ENCODE data around the gene KIF3C. TPM values are rescaled to one million over a fixed set of nuclear protein-coding genes. Genes with fewer than 3 reads are reported as not detected.
A peak's percentile ranks its signal among the peaks of the same experiment; 100 is the strongest.
"Not testable (repeated sequence)": the region's sequence is repeated elsewhere in the genome, so short reads cannot be mapped to it uniquely, and the experiment has no call there.

KIF3C gene
- total RNA-seq, 2 experiments from 2014 or later: 3.0 to 3.4 TPM

DNA sequence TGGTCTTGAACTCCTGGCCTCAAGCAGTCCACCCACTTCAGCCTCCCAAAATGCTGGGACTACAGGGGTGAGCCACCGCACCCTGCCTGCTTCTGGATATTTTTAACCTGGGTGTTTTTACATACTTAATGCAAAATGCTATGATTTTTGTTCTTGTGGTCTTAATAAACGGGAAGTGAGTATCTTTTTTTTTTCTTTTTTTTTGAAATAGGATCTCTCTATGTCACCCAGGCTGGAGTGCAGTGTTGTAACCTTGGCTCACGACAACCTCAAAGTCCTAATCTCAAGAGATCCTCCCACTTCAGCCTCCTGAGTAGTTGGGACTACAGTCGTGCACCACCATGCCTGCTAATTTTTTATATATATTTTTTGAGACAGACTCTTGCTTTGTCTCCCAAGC is 84.8 kb downstream of the KIF3C start:
- Mint-ChIP-seq H3K4me1 (ENCODE audit: low read depth) (no peaks in the 10 kb centered on the region), H3K9me3 (no peaks in the 10 kb centered on the region), H3K36me3 (ENCODE audit: low read depth) (no peaks in the 10 kb centered on the region), H3K27ac (no peak overlapping the region), H3K4me3 (no peak overlapping the region), H3K27me3 (ENCODE audit: low read depth) (no peaks in the 10 kb centered on the region)
- DNase-seq: no peak
- intact Hi-C loops (cut with micrococcal nuclease): no loop called here
- CTCF ChIA-PET: no interaction called here

DNA sequence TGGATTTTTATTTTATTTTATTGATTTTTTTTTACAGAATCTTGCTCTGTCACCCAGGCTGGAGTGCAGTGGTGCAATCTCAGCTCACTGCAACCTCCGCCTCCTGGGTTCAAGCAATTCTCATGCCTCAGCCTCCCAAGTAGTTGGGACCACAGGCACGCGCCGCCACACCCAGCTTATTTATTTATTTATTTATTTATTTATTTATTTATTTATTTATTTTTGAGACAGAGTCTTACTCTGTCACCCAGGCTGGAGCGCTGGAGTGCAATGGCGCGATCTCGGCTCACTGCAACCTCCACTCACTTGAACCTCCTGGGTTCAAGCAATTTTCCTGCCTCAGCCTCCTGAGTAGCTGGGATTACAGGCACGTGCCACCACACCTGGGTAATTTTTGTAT is 86.0 kb downstream of the KIF3C start:
- H3K27me3 Mint-ChIP-seq (ENCODE audit: low read depth); DNase-seq; intact Hi-C loops (cut with micrococcal nuclease); H3K27ac Mint-ChIP-seq; H3K9me3 Mint-ChIP-seq; H3K4me1 Mint-ChIP-seq (ENCODE audit: low read depth); H3K36me3 Mint-ChIP-seq (ENCODE audit: low read depth); H3K4me3 Mint-ChIP-seq: not testable (repeated sequence)
- CTCF ChIA-PET: interaction anchor here (0.6 to 0.7 kb wide), 2 partner anchors 11 to 182 kb away, joined by 3 to 4 read pairs; no protein-coding TSS in a partner anchor

DNA sequence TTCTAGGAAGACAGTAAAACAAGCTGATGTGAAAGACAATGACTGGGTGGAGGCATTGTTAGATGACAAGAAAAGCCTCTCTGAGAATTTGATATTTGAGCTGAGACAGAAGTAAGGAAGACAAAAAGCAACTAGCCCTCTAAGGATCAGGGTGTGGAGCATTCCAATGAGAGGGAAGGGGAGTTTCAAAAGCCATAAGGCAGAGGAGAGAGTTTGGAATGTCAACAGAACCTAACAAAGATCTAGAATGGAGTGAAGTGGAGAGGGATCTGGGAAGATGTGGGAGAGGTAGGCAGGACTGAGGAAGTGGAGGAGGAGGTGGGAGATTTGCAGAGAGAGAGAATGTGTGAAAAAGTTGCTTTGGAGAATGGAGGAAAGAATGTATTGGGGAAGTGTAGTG is 86.7 kb downstream of the KIF3C start:
- intact Hi-C loops (cut with micrococcal nuclease): no loop called here
- no peak overlapping the region for H3K4me3 Mint-ChIP-seq
- no peaks in the 10 kb centered on the region for H3K9me3 Mint-ChIP-seq
- CTCF ChIA-PET: interaction anchor here (0.6 to 1.2 kb wide), 3 partner anchors 11 to 182 kb away, joined by 3 to 4 read pairs (median 3); no protein-coding TSS in a partner anchor
- H3K27me3 Mint-ChIP-seq (ENCODE audit: low read depth): no peaks in the 10 kb centered on the region
- H3K36me3 Mint-ChIP-seq (ENCODE audit: low read depth): no peaks in the 10 kb centered on the region
- no peak for DNase-seq
- no peaks in the 10 kb centered on the region for H3K4me1 Mint-ChIP-seq (ENCODE audit: low read depth)
- H3K27ac Mint-ChIP-seq: no peak overlapping the region

DNA sequence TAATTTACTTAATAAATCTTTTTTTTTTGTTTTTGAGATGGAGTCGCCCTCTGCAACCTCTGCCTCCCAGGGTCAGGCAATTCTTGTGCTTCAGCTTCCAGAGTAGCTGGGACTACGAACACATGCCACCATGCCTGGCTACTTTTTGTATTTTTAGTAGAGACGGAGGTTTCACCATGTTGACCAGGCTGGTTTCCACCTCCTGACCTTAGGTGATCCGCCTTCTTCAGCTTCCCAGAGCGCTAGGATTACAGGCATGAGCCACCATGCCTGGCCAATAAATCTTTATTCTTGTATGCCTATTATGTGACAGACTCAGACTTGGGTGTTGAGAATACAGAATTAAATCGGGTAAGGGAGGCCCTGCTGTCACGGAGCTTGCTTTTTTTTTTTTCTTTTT is 87.3 kb downstream of the KIF3C start:
- Mint-ChIP-seq H3K4me3 (no peak overlapping the region), H3K27me3 (ENCODE audit: low read depth) (no peaks in the 10 kb centered on the region), H3K27ac (no peak overlapping the region), H3K36me3 (ENCODE audit: low read depth) (no peaks in the 10 kb centered on the region), H3K9me3 (no peaks in the 10 kb centered on the region), H3K4me1 (ENCODE audit: low read depth) (no peaks in the 10 kb centered on the region)
- CTCF ChIA-PET: interaction anchor here (0.5 to 1.2 kb wide), 2 partner anchors 62 to 153 kb away, joined by 3 read pairs; no protein-coding TSS in a partner anchor
- DNase-seq: no peak
- intact Hi-C loops (cut with micrococcal nuclease): no loop called here

DNA sequence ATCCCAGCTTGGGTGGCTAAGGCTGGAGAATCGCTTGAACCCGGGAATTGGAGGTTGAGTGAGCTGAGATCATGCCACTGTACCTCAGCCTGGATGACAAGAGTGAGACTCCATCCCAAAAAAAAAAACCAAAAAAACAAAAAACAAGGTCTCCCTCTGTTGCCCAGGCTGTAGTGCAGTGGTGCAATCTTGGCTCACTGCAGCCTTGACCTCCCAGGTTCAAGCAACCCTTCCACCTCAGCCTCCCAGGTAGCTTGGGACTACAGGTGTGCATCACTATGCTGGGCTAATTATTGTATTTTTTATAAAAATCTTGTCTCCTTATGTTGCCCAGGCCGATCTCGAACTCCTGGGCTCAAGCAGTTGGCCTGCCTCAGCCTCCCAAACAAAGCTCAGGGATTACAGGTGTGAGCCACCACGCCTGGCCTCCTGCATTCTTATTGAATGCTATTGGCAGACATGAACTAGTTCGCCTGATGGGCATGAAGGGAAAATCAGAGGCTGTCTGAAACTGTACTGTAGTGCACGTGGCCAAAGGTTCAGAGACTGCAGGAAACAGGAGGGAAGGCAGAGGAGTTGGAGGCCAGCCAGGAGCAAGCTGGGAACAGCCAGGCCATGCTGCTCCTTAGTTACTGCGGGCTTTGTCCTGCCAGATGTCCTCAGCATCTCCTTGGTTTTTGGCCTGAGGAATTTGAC is 88.0 kb downstream of the KIF3C start:
- Mint-ChIP-seq H3K27me3 (ENCODE audit: low read depth) (no peaks in the 10 kb centered on the region), H3K36me3 (ENCODE audit: low read depth) (no peaks in the 10 kb centered on the region), H3K27ac (no peak overlapping the region), H3K4me3 (no peak overlapping the region), H3K4me1 (ENCODE audit: low read depth) (no peaks in the 10 kb centered on the region), H3K9me3 (no peaks in the 10 kb centered on the region)
- CTCF ChIA-PET: no interaction called here
- DNase-seq: no peak
- intact Hi-C loops (cut with micrococcal nuclease): no loop called here

DNA sequence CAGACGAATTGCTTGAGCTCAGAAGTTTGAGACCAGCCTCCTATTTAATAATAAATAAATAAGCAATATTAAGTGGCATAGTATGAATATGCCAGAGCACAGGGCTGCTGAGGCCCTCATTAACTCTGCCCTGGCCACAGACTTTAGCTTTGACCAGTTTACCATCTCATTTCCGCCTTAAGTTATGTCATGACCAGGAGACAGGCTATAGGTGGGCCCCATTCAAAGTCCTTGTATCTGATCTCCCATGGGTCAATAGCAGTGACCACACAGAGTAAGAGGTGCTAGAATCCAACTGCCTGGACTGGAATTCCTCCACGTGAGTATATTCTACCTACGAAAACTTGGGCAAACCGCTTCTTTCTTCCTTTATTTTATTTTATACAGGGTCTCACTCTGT is 90.6 kb downstream of the KIF3C start:
- H3K27ac Mint-ChIP-seq: no peak overlapping the region
- intact Hi-C loops (cut with micrococcal nuclease): no loop called here
- H3K36me3 Mint-ChIP-seq (ENCODE audit: low read depth): no peaks in the 10 kb centered on the region
- no peak overlapping the region for H3K4me3 Mint-ChIP-seq
- no peak for DNase-seq
- H3K4me1 Mint-ChIP-seq (ENCODE audit: low read depth): no peaks in the 10 kb centered on the region
- H3K27me3 Mint-ChIP-seq (ENCODE audit: low read depth): no peaks in the 10 kb centered on the region
- CTCF ChIA-PET: interaction anchor here (0.7 kb wide), 1 partner anchor 25 kb away, joined by 5 read pairs; no protein-coding TSS in a partner anchor
- no peaks in the 10 kb centered on the region for H3K9me3 Mint-ChIP-seq

DNA sequence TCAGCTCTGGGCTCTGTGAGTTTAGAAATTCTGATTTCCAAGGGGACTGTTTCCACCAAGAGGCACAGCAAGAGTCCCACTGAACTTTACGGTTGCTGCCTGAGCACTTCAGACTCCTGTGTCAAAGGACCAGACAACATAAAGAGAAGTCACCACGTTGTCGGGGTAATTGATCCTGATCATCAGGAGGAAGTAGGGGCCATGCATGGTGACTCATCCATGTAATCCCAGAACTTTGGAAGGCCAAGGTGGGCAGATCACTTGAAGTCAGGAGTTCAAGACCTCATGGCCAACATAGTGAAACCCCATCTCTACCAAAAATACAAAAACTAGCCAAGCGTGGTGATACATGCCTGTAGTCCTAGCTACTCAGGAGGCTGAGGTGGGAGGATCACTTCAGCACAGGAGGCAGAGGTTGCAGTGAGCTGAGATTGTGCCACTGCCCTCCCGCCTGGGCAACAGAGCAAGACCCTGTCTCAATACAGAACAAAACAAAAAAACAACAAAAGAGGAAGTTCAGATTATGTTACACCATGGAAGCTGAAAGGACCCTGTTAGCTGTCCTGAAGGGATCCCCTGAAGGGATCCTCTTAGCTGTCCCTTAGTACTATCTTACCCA is 94.6 kb downstream of the KIF3C start:
- intact Hi-C loops (cut with micrococcal nuclease): no loop called here
- Mint-ChIP-seq H3K4me1 (ENCODE audit: low read depth) (no peaks in the 10 kb centered on the region), H3K27ac (no peak overlapping the region), H3K4me3 (no peak overlapping the region), H3K36me3 (ENCODE audit: low read depth) (no peaks in the 10 kb centered on the region), H3K27me3 (ENCODE audit: low read depth) (no peaks in the 10 kb centered on the region), H3K9me3 (no peaks in the 10 kb centered on the region)
- CTCF ChIA-PET: no interaction called here
- no peak for DNase-seq

DNA sequence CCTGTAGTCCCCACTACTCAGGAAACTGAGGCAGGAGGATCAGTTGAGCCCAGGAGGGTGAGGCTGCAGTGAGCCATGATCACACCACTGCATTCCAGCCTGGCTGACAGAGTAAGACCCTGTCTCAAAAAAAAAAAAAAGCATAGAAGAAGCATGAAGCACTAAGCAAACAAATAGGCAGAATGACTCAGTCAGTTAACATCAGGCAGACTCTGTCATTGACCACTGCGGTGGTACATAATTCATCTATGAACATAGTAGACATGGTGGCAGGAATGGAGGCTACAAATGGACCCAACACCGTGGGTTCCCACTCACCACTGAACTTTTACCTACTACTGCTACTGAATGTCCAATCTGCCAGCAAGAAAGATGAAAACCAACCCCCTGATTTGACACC is 96.4 kb downstream of the KIF3C start:
- Mint-ChIP-seq H3K27me3 (ENCODE audit: low read depth) (no peaks in the 10 kb centered on the region), H3K36me3 (ENCODE audit: low read depth) (no peaks in the 10 kb centered on the region), H3K4me1 (ENCODE audit: low read depth) (peaks cover 2% of the 10 kb centered on the region), H3K27ac (no peak overlapping the region), H3K9me3 (no peaks in the 10 kb centered on the region), H3K4me3 (no peak overlapping the region)
- intact Hi-C loops (cut with micrococcal nuclease): no loop called here
- CTCF ChIA-PET: no interaction called here
- no peak for DNase-seq

DNA sequence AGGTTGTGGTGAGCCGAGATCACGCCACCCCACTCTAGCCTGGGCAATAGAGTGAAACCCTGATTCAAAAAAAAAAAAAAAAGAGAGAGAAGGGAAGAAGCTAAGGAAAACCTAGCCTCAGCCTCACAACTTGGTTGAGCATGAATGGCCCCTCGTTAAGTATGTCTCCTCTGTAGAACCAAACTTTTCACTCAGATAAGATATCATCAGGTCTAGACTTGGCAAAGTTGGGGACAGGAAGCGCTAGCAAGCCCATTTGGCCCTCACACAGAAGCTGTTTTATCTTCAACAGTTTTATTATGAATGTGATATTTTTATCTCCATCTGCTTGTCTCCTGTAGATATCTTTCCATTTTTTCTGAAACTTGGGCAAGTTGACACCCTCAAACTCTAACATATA is 100.5 kb downstream of the KIF3C start:
- Mint-ChIP-seq H3K27me3 (ENCODE audit: low read depth) (no peaks in the 10 kb centered on the region), H3K27ac (no peak overlapping the region), H3K36me3 (ENCODE audit: low read depth) (no peaks in the 10 kb centered on the region), H3K4me1 (ENCODE audit: low read depth) (peaks cover 23% of the 10 kb centered on the region), H3K4me3 (no peak overlapping the region), H3K9me3 (no peaks in the 10 kb centered on the region)
- CTCF ChIA-PET: interaction anchor here (0.7 kb wide), 1 partner anchor 1522 kb away, joined by 3 read pairs; no protein-coding TSS in a partner anchor
- intact Hi-C loops (cut with micrococcal nuclease): no loop called here
- no peak for DNase-seq

DNA sequence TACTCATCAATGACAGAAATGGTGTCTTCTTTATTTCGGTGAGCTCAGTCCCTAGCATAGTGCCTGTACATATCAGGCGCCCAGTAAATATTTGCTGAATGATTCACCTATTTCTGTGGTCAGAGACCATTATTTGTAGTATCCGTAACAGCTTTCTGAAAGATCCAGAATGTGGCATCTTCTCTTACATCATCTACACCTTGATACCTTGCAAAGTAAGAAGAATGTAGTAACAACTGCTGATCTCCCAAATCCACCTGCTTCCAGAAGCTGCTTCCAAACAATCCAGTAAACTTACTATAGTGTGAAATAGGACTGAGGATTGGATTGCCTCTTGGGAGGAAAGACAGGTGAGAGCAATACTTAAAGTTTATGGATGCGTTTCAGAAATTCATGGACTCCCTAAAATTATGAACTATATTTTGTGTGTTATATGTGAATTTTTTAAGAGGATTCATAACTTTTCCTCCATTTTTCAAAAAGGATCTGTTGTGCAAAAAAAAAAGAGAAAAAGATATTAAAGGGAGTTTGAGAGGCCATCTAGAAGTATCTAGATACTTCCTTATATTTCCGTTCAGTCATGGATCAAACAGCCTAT is 103.1 kb downstream of the KIF3C start:
- Mint-ChIP-seq H3K9me3 (no peaks in the 10 kb centered on the region), H3K4me3 (peak overlapping the region; percentile 91), H3K36me3 (ENCODE audit: low read depth) (peaks cover 3% of the 10 kb centered on the region), H3K27me3 (ENCODE audit: low read depth) (no peaks in the 10 kb centered on the region), H3K27ac (peak overlapping the region; percentile 96), H3K4me1 (ENCODE audit: low read depth) (peaks cover 39% of the 10 kb centered on the region)
- intact Hi-C loops (cut with micrococcal nuclease): loop anchor here (2.0 to 5.0 kb wide), 4 partner anchors 54 to 908 kb away; partner anchors contain the start of genes ADGRF3, CENPA, DNAJC27 and SELENOI
- DNase-seq: no peak
- CTCF ChIA-PET: interaction anchor here (0.6 to 3.0 kb wide), 6 partner anchors 10 to 626 kb away, joined by 4 to 30 read pairs (median 6); no protein-coding TSS in a partner anchor

DNA sequence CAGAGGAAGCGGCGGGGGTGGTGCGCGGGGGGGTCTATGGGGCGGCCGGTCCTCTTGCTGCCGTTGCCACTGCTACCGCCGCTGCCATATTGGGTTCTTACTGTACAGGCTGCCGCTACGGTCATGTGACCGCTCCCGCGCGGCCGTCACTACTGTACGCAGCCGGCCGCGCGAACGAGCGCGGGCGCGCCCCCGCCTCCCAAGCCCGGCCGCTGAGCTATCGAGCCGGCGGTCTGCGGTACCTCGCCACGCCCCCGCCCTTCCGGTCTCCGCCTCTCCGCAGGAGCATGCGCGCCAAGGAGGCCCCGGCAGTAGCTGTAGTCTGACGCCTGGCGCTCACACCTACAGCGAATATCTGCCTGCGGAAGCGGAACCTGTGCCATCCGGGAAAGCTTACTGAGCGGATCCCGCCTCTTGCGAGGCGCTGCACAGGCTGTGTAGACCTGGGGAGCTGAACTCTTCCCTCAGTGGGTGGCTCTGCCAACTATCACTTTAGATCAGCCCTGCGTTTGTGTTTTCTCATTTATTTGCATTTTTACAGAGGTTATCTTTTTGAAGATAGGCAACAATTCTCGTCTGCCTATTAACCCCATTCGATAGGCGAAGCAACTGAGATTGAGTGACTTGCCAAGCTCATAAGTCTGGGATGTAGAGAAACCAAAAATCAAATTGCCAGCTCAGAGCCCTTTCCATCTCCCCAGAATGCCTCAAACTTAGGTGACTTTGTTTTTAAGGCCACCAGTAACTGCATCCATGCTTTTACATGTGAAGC is 103.8 kb downstream of the KIF3C start, which contains the start of gene ASXL2:
Gene ASXL2, minus strand, starts transcription at position 127 of the 772 bp plus-strand sequence. CDS start 265 bp downstream, outside the sequence.
- Mint-ChIP-seq H3K4me3 (peak within 1 kb of the TSS; percentile 91), H3K9me3 (no peaks in the 10 kb centered on the region), H3K27me3 (ENCODE audit: low read depth) (no peaks in the 10 kb centered on the region), H3K4me1 (ENCODE audit: low read depth) (peaks cover 43% of the 10 kb centered on the region), H3K27ac (peak within 1 kb of the TSS; percentile 96), H3K36me3 (ENCODE audit: low read depth) (peaks cover 3% of the 10 kb centered on the region)
- peak; percentile 97 for DNase-seq
- CTCF ChIA-PET: interaction anchor here (0.5 to 3.0 kb wide), 7 partner anchors 10 to 626 kb away, joined by 4 to 30 read pairs (median 5); no protein-coding TSS in a partner anchor
- intact Hi-C loops (cut with micrococcal nuclease): loop anchor here (1.0 to 5.0 kb wide), 11 partner anchors 26 to 909 kb away; partner anchors contain the start of genes ADGRF3, CENPA, DNAJC27 and DTNB

All from activated naive CD4-positive, alpha-beta T cell treated with anti-CD3 and anti-CD28 coated beads for 36 hours (primary cell).